DMS79 (cell line): Measurements from ENCODE around the gene MLLT3.
"Not testable (repeated sequence)": the region's sequence is repeated elsewhere in the genome, so short reads cannot be mapped to it uniquely, and the experiment has no call there.

ENCODE experiments used
- DNase-seq: peaks from one replicate; lab custom pipeline; 2025; lab: John Stamatoyannopoulos, UW

Gene MLLT3

DNA sequence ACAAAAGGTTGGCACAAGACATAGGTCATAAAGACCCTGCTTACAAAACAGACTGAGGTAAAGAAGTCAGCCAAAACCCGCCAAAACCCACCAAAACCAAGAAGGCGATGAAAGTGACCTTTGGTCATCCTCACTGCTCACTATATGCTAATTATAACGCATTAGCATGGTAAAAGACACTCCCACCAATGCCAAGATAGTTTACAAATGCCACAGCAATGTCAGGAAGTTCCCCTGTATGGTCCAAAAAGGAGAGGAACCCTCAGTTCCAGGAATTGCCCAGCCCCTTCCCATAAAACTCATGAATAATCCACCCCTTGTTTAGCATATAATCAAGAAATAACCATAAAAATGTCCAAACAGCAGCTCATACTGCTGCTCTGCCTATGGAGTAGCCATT lies 27.7 kb downstream of the MLLT3 start:
- DNase-seq: no peak

DNA sequence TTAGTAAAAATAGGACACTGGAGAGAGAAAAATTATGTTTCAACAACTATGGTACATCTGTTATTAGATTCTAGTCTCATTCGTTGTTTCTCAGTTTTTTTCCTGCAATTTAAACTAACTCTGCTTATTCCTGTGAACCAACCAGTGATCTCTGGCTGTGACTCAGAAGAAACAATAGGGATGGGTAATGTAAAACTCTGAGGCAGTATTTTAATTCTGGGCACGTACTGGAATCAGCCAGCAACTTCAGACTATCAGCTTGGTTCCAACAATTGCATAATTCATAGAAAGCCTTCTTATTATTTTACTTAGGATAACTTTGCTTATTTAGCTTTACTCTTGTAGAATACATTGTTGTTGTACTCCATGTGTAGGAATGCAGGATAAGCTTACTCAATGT lies 28.8 kb downstream of the MLLT3 start:
- no peak for DNase-seq

DNA sequence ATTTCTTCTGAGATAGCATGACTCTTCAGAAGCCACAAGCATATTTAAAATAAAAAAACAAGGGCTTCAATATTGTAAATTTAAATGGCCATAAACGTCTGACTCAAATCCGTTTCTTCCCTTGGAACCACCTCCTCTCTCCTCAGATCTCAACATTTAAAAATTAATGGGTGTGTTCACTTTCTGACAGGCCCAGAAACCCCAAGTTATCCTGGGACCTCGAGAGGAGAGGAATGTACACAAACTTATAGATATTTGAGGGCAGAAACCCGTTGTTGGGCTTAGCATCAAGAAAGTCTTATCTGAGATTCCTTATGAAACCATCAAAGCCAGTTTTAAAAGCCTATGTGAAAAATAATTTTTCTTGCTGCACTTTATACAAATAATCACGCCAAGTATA lies 29.2 kb downstream of the MLLT3 start:
- no peak for DNase-seq

DNA sequence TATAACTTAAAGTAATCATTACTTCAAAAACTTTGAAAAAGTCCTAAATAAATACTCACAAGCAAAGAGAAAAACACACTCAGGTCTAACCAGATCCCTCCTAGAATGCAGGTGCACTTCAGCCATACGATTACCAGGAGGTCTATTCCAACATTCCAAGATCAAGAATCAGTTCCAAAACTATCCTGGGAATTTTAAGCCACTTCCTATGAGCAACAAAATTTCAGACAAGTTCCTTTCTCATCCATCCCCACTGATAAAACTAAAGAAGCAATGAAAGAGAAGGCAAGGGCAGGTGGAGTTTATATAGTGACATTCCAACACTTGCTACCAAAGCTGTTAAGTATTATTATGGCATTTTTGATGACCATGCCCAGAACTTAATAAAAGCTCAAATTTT lies 29.6 kb downstream of the MLLT3 start:
- no peak for DNase-seq

GRCh38 chr9:20591223-20591622 lies 31.1 kb downstream of the MLLT3 start:
- no peak for DNase-seq

- DNase-seq: no peak
These were observed 37.2 kb downstream of the MLLT3 start for GRCh38 chr9:20584968-20585643.

DNA sequence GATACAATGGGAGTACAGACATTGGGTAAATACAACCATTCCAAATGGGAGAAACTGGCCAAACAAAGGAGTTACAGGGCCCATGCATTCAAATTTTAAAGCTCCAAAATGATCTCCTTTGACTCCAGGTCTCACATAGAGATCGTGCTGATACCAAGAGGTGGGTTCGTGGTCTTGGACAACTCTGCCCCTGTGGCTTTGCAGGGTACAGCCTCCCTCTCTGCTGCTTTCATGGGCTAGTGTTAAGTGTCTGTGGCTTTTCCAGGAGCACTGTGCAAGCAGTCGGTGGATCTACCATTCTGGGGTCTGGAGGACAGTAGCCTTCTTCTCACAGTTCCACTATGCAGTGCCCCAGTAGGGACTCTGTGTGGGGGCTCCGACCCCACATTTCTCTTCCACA lies 39.2 kb downstream of the MLLT3 start:
- DNase-seq: not testable (repeated sequence)

- DNase-seq: no peak
These were observed 40.1 kb downstream of the MLLT3 start for GRCh38 chr9:20582150-20582549.

- DNase-seq: no peak
These were observed 41.6 kb downstream of the MLLT3 start for GRCh38 chr9:20580673-20581072.

- DNase-seq: no peak
These were observed 42.6 kb downstream of the MLLT3 start for GRCh38 chr9:20579524-20580314.

DNA sequence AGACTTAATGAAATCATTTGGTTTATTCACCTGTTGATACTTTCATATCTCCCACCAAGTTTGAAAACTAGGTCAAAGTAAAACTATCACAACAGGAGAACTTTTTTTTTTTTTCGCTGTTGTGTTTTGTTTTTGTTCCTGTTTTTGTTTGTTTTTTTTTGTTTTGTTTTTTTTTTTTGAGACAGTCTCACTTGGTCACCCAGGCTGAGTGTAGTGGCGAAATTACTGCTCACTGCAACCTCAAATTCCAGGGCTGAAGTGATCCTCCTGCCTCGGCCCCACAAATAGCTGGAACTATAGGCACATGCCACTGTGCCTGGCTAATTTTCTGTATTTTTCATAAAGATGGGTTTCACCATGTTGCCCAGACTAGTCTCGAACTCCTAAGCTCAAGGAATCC lies 49.3 kb downstream of the MLLT3 start:
- no peak for DNase-seq

DNA sequence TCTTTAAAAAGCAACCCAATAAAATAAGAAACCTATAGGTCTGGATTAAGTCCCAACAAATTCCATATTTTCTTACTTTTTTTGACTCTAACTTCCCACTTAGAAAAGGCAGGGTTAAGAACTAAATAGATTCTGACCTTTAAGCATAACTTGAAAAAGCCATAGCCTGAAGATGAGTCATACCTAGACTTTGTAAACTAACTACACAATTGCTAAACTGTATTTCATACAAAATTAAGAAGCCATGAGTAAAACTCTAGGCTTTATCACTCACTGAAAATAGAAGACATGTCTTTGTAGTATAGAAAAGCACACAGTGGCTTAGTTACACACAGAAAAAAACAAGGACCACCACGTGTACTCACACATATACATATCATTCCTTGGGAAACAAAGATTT lies 51.5 kb downstream of the MLLT3 start:
- DNase-seq: no peak

DNA sequence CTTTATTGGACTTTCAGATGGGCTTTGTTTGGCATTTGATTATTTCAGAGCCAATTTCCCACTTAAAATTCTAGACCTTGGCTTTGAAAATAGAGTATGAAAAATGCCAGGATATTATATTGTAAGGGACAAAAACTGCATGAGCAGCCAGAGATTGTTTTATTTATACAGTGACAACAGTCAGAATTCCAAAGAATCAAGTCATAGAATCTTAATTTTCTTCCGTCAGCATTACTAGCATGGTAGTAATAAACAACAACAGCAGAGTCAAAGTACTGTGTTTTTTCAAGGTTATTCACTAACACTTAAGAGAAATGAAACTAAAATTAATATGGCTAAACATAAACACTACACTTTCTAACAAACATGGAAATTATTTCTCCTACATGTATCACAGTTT lies 52.2 kb downstream of the MLLT3 start:
- no peak for DNase-seq

DNA sequence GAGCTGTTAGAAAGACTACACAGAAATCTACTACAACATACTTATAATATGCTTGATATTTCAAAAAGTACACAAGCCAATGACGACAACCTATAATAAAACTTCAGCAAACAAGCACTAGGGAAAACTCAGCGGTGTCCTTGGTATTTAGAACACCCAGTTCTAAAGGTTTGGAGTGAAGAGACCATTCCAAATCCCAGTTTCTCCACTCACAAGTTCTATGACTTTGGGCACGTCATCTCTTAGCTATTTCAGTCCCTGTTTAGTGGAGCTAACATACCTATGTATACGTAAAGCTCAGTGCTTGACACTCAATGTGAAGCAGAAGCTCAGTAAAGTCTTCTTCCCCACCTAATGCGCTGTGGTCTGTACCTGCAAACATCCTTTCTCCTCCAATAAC lies 52.8 kb downstream of the MLLT3 start:
- no peak for DNase-seq

- DNase-seq: no peak
These were observed 53.9 kb downstream of the MLLT3 start for GRCh38 chr9:20568400-20568799.

DNA sequence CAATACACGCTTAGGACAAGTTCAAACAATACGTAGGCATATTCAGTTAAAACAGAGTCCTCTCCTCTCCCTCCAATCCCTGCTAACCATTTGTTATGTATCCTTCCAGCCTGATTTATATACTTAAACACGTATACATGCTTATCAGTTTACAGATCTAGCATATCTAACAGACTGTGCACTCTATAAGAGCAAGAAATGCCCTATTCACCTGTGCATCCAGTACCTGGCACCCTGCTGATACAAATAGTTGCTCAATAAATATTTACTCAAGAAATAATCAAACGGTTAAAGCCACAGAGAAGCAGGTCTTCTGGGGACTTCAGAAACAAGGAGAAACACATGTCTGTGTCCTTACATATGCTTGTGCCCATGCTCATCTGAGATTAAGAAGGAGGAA lies 55.9 kb downstream of the MLLT3 start:
- DNase-seq: no peak

- peak; percentile 8 for DNase-seq
These were observed 57.6 kb downstream of the MLLT3 start for GRCh38 chr9:20564650-20565049.

GRCh38 chr9:20563917-20564316 lies 58.4 kb downstream of the MLLT3 start:
- DNase-seq: no peak

DNA sequence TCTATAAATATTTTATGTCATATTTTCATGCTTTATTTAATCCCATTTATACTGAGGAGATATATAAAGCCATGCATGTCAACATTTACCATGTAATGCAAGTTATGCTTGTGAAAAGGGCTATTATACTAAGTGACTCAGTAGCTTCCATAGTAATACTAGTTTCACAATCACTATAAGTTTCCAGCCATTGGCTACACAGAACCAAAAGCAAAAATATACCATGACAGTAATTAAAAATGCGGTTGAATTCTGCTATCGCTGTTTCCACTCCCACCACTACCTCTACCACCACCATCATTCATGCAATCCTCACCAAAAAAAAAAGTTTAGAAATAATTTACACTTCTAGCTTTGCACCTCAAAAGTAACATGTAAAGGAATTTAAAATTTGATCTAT lies 60.2 kb downstream of the MLLT3 start:
- no peak for DNase-seq

GRCh38 chr9:20561531-20561930 lies 60.8 kb downstream of the MLLT3 start:
- DNase-seq: no peak

DNA sequence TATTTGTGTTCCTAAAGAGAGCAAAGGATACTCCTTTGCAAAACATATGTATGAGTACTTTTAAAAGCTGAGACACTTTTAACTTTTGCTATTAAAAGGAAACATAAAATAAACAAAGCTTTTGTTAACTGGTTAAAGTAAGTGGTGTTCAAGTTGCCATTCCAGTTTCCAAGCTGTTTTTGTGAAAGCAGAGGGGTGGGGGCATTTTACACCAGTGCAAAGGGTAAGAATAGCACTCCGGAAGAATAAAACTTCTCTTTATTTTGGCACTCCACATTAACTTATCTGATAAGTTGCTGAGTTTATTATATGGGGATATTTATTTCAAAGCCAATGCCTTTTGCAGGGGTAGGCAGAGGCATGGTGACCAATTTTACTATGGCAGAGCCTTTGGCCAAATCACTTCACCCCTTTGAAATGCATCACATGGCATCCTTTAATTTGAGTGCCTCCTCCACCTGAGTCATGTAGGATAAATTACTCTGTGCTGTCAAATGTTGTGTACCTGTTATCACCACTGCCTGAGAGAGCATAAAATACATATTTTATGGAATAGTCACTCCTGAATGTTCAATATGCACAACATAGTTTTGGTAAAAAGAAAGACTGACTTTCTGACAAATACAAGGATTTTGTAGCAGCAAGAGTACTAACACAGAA lies 62.9 kb downstream of the MLLT3 start:
- DNase-seq: no peak

DNA sequence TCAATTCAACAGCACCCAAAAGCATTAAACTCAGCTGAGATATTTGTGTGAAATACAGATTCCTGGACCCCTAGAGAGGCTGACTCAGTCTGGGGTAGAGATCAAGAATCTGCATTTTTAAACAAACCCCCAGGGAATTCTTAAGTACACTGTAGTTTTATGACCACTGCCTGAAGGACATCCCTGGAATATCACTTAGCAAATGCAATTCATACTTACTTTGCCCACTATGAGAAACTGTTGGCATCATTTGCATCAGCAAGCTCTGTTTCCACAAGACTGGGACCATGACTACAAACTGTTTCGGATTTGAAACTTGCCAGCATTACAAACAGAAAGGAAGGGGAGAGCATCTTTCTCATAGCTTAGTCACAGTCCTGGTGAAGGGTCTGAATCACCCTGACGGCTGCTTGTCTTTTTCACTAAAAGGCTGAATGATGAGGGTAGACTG lies 63.7 kb downstream of the MLLT3 start:
- DNase-seq: peak; percentile 56

DNA sequence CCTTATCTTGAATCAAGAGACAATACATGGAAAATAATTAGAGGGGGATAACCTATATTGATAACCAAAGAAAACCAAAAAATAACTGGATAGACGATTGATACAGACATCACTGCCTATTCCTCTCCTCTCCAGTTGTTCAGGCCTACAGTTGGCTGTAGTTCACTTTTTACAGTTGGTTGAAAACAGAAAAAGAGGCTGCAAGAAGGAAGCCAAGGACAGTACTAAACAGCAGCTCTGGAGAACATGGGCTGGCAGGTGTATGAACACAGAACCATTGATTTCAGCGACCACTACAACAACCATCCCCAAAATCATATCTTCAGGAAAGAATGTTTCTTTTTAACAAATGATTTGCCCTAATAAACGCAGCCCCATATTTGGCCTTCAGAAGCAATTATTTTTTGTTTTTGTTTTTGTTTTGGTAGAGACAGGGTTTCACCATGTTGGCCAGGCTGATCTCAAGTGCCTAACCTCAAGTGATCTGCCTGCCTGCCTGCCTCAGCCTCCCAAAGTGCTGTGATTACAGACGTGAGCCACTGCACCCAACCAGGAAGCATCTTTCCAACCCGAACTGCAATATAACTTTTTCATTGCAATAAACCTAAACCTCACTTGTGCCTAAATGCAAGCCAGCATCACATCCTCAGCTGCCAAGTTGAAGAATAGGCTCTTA lies 64.3 kb downstream of the MLLT3 start:
- DNase-seq: peak; percentile 56
